K562 (cell line): Measurements from ENCODE around the gene KCNH2. TPM values are rescaled to one million over a fixed set of nuclear protein-coding genes. Genes with fewer than 3 reads are reported as not detected.

ENCODE experiments used
- ATAC-seq: fragments of 200-7000 bp; cut with Tn5 transposase; 3 replicates; pipeline ENCODE4 v1.9.1; 2020; ENCODE audit warnings: moderate library complexity
- BruUV-seq: library from RNA; stranded (reverse); fragments of 400-500 nt; replicated peaks from 2 replicates; lab custom pipeline; 2021; lab: Mats Ljungman, UMichigan
- CTCF ChIA-PET: fragments of 300-600 bp; formaldehyde crosslinking; extraction: SDS; loops from one replicate; lab custom pipeline; 2021; ENCODE audit warnings: low intra/inter-chr PET ratio; lab: Yijun Ruan, JAX
- POLR2A ChIA-PET: fragments of 300-600, 350-650 bp; sonication (Branson Sonifier 250); formaldehyde crosslinking; extraction: SDS; loops from one replicate; lab custom pipeline; 2021; ENCODE audit warnings: antibody characterized with exemption, inconsistent platforms; lab: Yijun Ruan, JAX
- DNase-seq, 4 experiments: peaks; one replicate each; pipeline versions ENCODE4 v3.0.0 to v3.0.0-alpha.2; 2011 to 2018; ENCODE audit warnings: low spot score in 3 of 4, mixed read lengths in 3 of 4; ENCODE audit errors: extremely low read depth in 1 of 4
- FAIRE-seq: peaks from 2 replicates; lab custom pipeline; 2011; peaks lifted over from hg19 to GRCh38; lab: Jason Lieb, UNC
- H2AFZ ChIP-seq: 2 replicates; pipeline ENCODE4 v1.6.0; 2011; ENCODE audit warnings: low read depth, low read length, control low read depth, inconsistent platforms
- H3K27ac ChIP-seq: fragments of 200-600 bp; 3 replicates; pipeline ENCODE4 v1.8.0; 2011; ENCODE audit warnings: low read depth, mild to moderate bottlenecking, control low read depth, inconsistent platforms, low read length, moderate library complexity, mixed read lengths; ENCODE audit errors: extremely low read depth
- H3K27me3 ChIP-seq, 2 experiments: fragments of 300-600 bp in 1 of 2; 2 replicates in 1 of 2; 3 replicates in 1 of 2; pipeline versions ENCODE4 v1.6.0 to v1.8.0; 2011; ENCODE audit warnings: inconsistent platforms in 2 of 2, low read length in 2 of 2, mild to moderate bottlenecking in 1 of 2, mixed read lengths in 1 of 2, moderate library complexity in 1 of 2; ENCODE audit not compliant: control insufficient read depth in 2 of 2, insufficient read depth in 2 of 2
- H3K36me3 ChIP-seq: fragments of 300-600 bp; 3 replicates; pipeline ENCODE4 v1.8.0; 2011; ENCODE audit warnings: mild to moderate bottlenecking, low read length, inconsistent platforms; ENCODE audit not compliant: control insufficient read depth, insufficient read depth
- H3K4me1 ChIP-seq, 2 experiments: fragments of 200-600 bp in 1 of 2; replicated peaks in 1 of 2; 2 replicates in 1 of 2; 3 replicates in 1 of 2; pipeline versions ENCODE4 v1.5.1 to v1.8.0; 2011; ENCODE audit warnings: inconsistent platforms in 2 of 2, low read length in 2 of 2, mild to moderate bottlenecking in 1 of 2, mixed read lengths in 1 of 2, moderate library complexity in 1 of 2; ENCODE audit not compliant: control insufficient read depth in 2 of 2, insufficient read depth in 2 of 2
- H3K4me2 ChIP-seq: 2 replicates; pipeline ENCODE4 v1.6.1; 2011; ENCODE audit warnings: low read length, control low read depth, inconsistent platforms, mixed read lengths; ENCODE audit not compliant: insufficient read depth
- H3K4me3 ChIP-seq: fragments of 200-600 bp; sonication (generic), shearing (Covaris generic); 2 replicates; pipeline ENCODE4 v1.5.1; 2016; ENCODE audit warnings: control low read depth, inconsistent platforms
- H3K79me2 ChIP-seq: fragments of 200-600 bp; 3 replicates; pipeline ENCODE4 v1.8.0; 2011; ENCODE audit warnings: low read length, inconsistent platforms; ENCODE audit not compliant: control insufficient read depth, insufficient read depth
- H3K9ac ChIP-seq, 2 experiments: 2 replicates each; pipeline versions ENCODE4 v1.6.0 to v1.6.1; 2011; ENCODE audit warnings: low read depth in 2 of 2, low read length in 2 of 2, control low read depth in 1 of 2, inconsistent platforms in 1 of 2, mild to moderate bottlenecking in 1 of 2, mixed read lengths in 1 of 2; ENCODE audit not compliant: insufficient read depth in 1 of 2
- H3K9me1 ChIP-seq: one replicate; pipeline ENCODE4 v1.6.0; 2011; ENCODE audit warnings: inconsistent platforms, mild to moderate bottlenecking, low read length, moderate library complexity; ENCODE audit not compliant: control insufficient read depth, insufficient read depth
- H3K9me3 ChIP-seq: replicated peaks from 2 replicates; pipeline ENCODE4 v1.5.1; 2011; ENCODE audit warnings: low read depth, low read length, inconsistent platforms; ENCODE audit not compliant: control insufficient read depth, insufficient read depth
- H4K20me1 ChIP-seq: replicated peaks from 2 replicates; pipeline ENCODE4 v1.6.1; 2011; ENCODE audit warnings: low read length, inconsistent platforms, mixed read lengths; ENCODE audit not compliant: control insufficient read depth, insufficient read depth
- GTF2E2 ChIP-seq: fragments of 200-800 bp; sonication (Bioruptor generic); IDR thresholded peaks from 2 replicates; pipeline ENCODE4 v1.6.1; 2016; ENCODE audit warnings: missing genetic modification characterization, missing compliant biosample characterization
- PRPF4 ChIP-seq: fragments of 200-400 bp; formaldehyde crosslinking; IDR thresholded peaks from one replicate; pipeline ENCODE4 v1.6.1; 2017; ENCODE audit warnings: low read length, low read depth, mild to moderate bottlenecking; ENCODE audit not compliant: insufficient read depth, poor library complexity, severe bottlenecking
- TSHZ1 ChIP-seq: fragments of 250-450 bp; sonication (Bioruptor Pico); IDR thresholded peaks from 2 replicates; pipeline ENCODE4 v1.4.0; 2020; ENCODE audit warnings: mild to moderate bottlenecking, moderate library complexity
- WGBS: fragments of 100-300 bp; shearing (Covaris generic); methylation state at CpG from one replicate; pipeline ENCODE4 v1.1.6; 2016; ENCODE audit warnings: low coverage, mixed read lengths; ENCODE audit not compliant: insufficient coverage; ENCODE audit errors: missing lambda C conversion rate; 5-methylcytosine and 5-hydroxymethylcytosine counted together
- in situ Hi-C: fragments of 300-500 bp; cut with MboI; formaldehyde crosslinking; loops from 4 replicates; pipeline ENCODE4 v1.15.0; 2018; ENCODE audit warnings: inconsistent platforms, mixed read lengths
- intact Hi-C: fragments of 100-400 bp; cut with micrococcal nuclease; formaldehyde crosslinking; loops from 2 replicates; pipeline ENCODE4 v1.14.2; 2022
- polyA plus RNA-seq, 8 experiments: library from polyadenylated mRNA; depleted of rRNA in 4 of 8; stranded (reverse) in 5 of 8; unstranded in 3 of 8; fragments of >200 nt; fragmentation: Nextera tagmentation in 2 of 8; fragmentation: Illumina TruSeq in 1 of 8; extraction: Ambion mirVana in 2 of 8; extraction: Trizol in 1 of 8; gene quantifications; 2 replicates each; pipeline versions ENCODE4 v1.2.1 to v1.2.3, GENCODE V29; 2011 to 2014; ENCODE audit warnings: inconsistent platforms in 1 of 8, missing spikeins in 1 of 8
- total RNA-seq, 7 experiments: library from RNA; depleted of rRNA in 6 of 7; stranded (reverse); fragments of >200 nt in 6 of 7; fragmentation: Illumina TruSeq in 2 of 7; extraction: Trizol in 2 of 7; gene quantifications; 2 replicates each; pipeline versions ENCODE4 v1.2.1 to v1.2.3, GENCODE V29; 2011 to 2021; ENCODE audit warnings: low replicate concordance in 1 of 7

The KCNH2 gene
- total and polyA plus RNA-seq, 9 of the 15 experiments (the other 6 are each of a cell fraction or from before 2014, with no cell fraction given) = 18.1 to 368 (median 218) TPM

- H3K9me3 ChIP-seq = peaks cover 2% of the 10 kb centered on the region; the same call in 1 of the 2 replicates
- FAIRE-seq (no peak), DNase-seq (peak in 2 of 4 experiments; percentile 10 to 11), ATAC-seq (no peak)
- H3K4me1 ChIP-seq = peaks cover 16 to 30% of the 10 kb centered on the region in 2 experiments; a peak in 4 of 5 replicates
- H3K9me1 ChIP-seq = no peaks in the 10 kb centered on the region
- no peak overlapping the region for H3K4me3 ChIP-seq
- no TSS peak for BruUV-seq
- peaks cover 5% of the 10 kb centered on the region; the same call in 1 of the 2 replicates for H4K20me1 ChIP-seq
- CTCF ChIA-PET = interaction anchor here (0.6 to 3.3 kb wide), 12 partner anchors 22 to 406 kb away, joined by 3 to 36 read pairs (median 4); no protein-coding TSS in a partner anchor
- peaks cover 20 to 27% of the 10 kb centered on the region in 2 experiments; a peak in 4 of 5 replicates for H3K27me3 ChIP-seq
- 26% methylated on average over 22 of the region's 22 CpGs for WGBS
- no peaks in the 10 kb centered on the region for H3K36me3 ChIP-seq
- intact Hi-C loops (loop anchor here (1.0 to 5.0 kb wide), 4 partner anchors 63 to 215 kb away; no protein-coding TSS in a partner anchor), in situ Hi-C loops (loop anchor here (5.0 kb wide), 1 partner anchor 90 kb away; no protein-coding TSS in a partner anchor)
- H3K9ac ChIP-seq = no peak overlapping the region
- H3K4me2 ChIP-seq = peak overlapping the region; percentile 52; the same call in 1 of the 2 replicates
- POLR2A ChIA-PET = interaction anchor here (0.6 to 1.4 kb wide), 6 partner anchors 13 to 734 kb away, joined by 3 to 4 read pairs (median 3); no protein-coding TSS in a partner anchor
- no peak overlapping the region for H3K27ac ChIP-seq
- H3K79me2 ChIP-seq = no peaks in the 10 kb centered on the region
- peak overlapping the region; percentile 94; the same call in 1 of the 2 replicates for H2AFZ ChIP-seq
- TF ChIP-seq TSHZ1 (CRISPR knock-in tag) = no peak
- TF ChIP-seq GTF2E2 (tag) = no peak
- TF ChIP-seq PRPF4 = no peak
Measured at GRCh38 chr7:150897502-150898474, 80.3 kb downstream of the KCNH2 start.
